WTC11 (cell line): ENCODE data around the gene M1AP. TPM values are rescaled to one million over a fixed set of nuclear protein-coding genes. Genes with fewer than 3 reads are reported as not detected.

ENCODE experiments used
- ATAC-seq: fragments of 200-7000 bp; cut with Tn5 transposase; 2 replicates; pipeline ENCODE4 v1.10.0; 2021; ENCODE audit warnings: mild to moderate bottlenecking, moderate library complexity
- CTCF ChIA-PET: fragments of 300-600 bp; sonication (Branson Sonifier 250); formaldehyde crosslinking; loops from one replicate; lab custom pipeline; 2021; ENCODE audit warnings: antibody characterized with exemption; lab: Charles Lee
- POLR2A ChIA-PET: fragments of 350-600 bp; sonication (Branson Sonifier 250); formaldehyde crosslinking; loops from one replicate; lab custom pipeline; 2021; ENCODE audit warnings: antibody characterized with exemption; lab: Charles Lee
- DNase-seq: peaks from one replicate; pipeline ENCODE4 v3.0.0; 2021; ENCODE audit warnings: low spot score
- H3K27ac Mint-ChIP-seq: 2 replicates; pipeline ENCODE4 v1.8.0; 2021; ENCODE audit warnings: mixed read lengths
- H3K27me3 Mint-ChIP-seq: 2 replicates; pipeline ENCODE4 v1.8.0; 2021; ENCODE audit warnings: low read depth, mild to moderate bottlenecking, moderate library complexity, mixed read lengths
- H3K36me3 Mint-ChIP-seq: 2 replicates; pipeline ENCODE4 v1.8.0; 2021; ENCODE audit warnings: mixed read lengths
- H3K4me1 Mint-ChIP-seq: 2 replicates; pipeline ENCODE4 v1.8.0; 2022; ENCODE audit warnings: mixed read lengths
- H3K4me3 Mint-ChIP-seq: 2 replicates; pipeline ENCODE4 v1.8.0; 2021; ENCODE audit warnings: mild to moderate bottlenecking, moderate library complexity, mixed read lengths
- H3K9me3 Mint-ChIP-seq: 2 replicates; pipeline ENCODE4 v1.8.0; 2021; ENCODE audit warnings: mixed read lengths
- FOXJ3 ChIP-seq: sonication (generic); formaldehyde crosslinking; IDR thresholded peaks from 2 replicates; pipeline ENCODE4 v1.9.0; 2021; ENCODE audit warnings: missing genetic modification reagents, mild to moderate bottlenecking, borderline replicate concordance
- FOXK1 ChIP-seq: sonication (generic); formaldehyde crosslinking; IDR thresholded peaks from 2 replicates; pipeline ENCODE4 v1.8.0; 2022; ENCODE audit warnings: mild to moderate bottlenecking, moderate library complexity, missing genetic modification reagents
- GABPB1 ChIP-seq: sonication (generic); formaldehyde crosslinking; IDR thresholded peaks from 2 replicates; pipeline ENCODE4 v1.8.1; 2023; ENCODE audit warnings: mild to moderate bottlenecking, missing genetic modification reagents
- KAT7 ChIP-seq: sonication (generic); formaldehyde crosslinking; IDR thresholded peaks from 2 replicates; pipeline ENCODE4 v1.8.1; 2023; ENCODE audit warnings: missing genetic modification reagents, mild to moderate bottlenecking, borderline replicate concordance
- NFE2L1 ChIP-seq: sonication (generic); formaldehyde crosslinking; IDR thresholded peaks from 2 replicates; pipeline ENCODE4 v1.8.1; 2023; ENCODE audit warnings: missing genetic modification reagents
- NFYB ChIP-seq: sonication (generic); formaldehyde crosslinking; conservative IDR thresholded peaks from 2 replicates; pipeline ENCODE4 v1.8.0; 2022; ENCODE audit warnings: low read depth, missing genetic modification reagents
- NR1H2 ChIP-seq: sonication (generic); formaldehyde crosslinking; IDR thresholded peaks from 2 replicates; pipeline ENCODE4 v1.9.0; 2021; ENCODE audit warnings: mild to moderate bottlenecking, moderate library complexity, missing genetic modification reagents
- OVOL2 ChIP-seq: fragments of 250-450 bp; sonication (Bioruptor Pico); IDR thresholded peaks from 2 replicates; pipeline ENCODE4 v1.9.0; 2021; ENCODE audit warnings: mild to moderate bottlenecking, borderline replicate concordance
- SMAD4 ChIP-seq: sonication (generic); formaldehyde crosslinking; IDR thresholded peaks from 2 replicates; pipeline ENCODE4 v1.8.0; 2022; ENCODE audit warnings: mild to moderate bottlenecking, missing genetic modification reagents
- SP1 ChIP-seq: sonication (generic); formaldehyde crosslinking; conservative IDR thresholded peaks from 2 replicates; pipeline ENCODE4 v1.8.1; 2022; ENCODE audit warnings: missing genetic modification reagents
- total RNA-seq: library from RNA; stranded (reverse); gene quantifications from 3 replicates; pipeline ENCODE4 v1.2.3, GENCODE V29; 2021
- TF ChIP-seq, protein P1 (sequence below): sonication (generic); formaldehyde crosslinking; IDR thresholded peaks from 2 replicates; pipeline ENCODE4 v1.8.1; 2022; ENCODE audit warnings: mild to moderate bottlenecking, missing genetic modification reagents, moderate library complexity, borderline replicate concordance
- TF ChIP-seq, protein P2 (sequence below): sonication (generic); formaldehyde crosslinking; IDR thresholded peaks from 2 replicates; pipeline ENCODE4 v1.8.1; 2022; ENCODE audit warnings: mild to moderate bottlenecking, moderate library complexity, missing genetic modification reagents
- TF ChIP-seq, protein P3 (sequence below): fragments of 250-450 bp; sonication (Bioruptor Pico); IDR thresholded peaks from 2 replicates; pipeline ENCODE4 v1.9.0; 2021; ENCODE audit warnings: mild to moderate bottlenecking
- TF ChIP-seq, protein P4 (sequence below): sonication (generic); formaldehyde crosslinking; IDR thresholded peaks from 2 replicates; pipeline ENCODE4 v1.8.1; 2023; ENCODE audit warnings: mild to moderate bottlenecking, missing genetic modification reagents
- TF ChIP-seq, protein P5 (sequence below): fragments of 250-450 bp; sonication (Bioruptor Pico); conservative IDR thresholded peaks from 2 replicates; pipeline ENCODE4 v1.9.0; 2021; ENCODE audit warnings: mild to moderate bottlenecking
- TF ChIP-seq, protein P6 (sequence below): sonication (generic); formaldehyde crosslinking; IDR thresholded peaks from 2 replicates; pipeline ENCODE4 v1.8.0; 2023; ENCODE audit warnings: mild to moderate bottlenecking, missing genetic modification reagents

Gene M1AP
- total RNA-seq, 1 experiment from 2014 or later: 5.9 TPM

DNA sequence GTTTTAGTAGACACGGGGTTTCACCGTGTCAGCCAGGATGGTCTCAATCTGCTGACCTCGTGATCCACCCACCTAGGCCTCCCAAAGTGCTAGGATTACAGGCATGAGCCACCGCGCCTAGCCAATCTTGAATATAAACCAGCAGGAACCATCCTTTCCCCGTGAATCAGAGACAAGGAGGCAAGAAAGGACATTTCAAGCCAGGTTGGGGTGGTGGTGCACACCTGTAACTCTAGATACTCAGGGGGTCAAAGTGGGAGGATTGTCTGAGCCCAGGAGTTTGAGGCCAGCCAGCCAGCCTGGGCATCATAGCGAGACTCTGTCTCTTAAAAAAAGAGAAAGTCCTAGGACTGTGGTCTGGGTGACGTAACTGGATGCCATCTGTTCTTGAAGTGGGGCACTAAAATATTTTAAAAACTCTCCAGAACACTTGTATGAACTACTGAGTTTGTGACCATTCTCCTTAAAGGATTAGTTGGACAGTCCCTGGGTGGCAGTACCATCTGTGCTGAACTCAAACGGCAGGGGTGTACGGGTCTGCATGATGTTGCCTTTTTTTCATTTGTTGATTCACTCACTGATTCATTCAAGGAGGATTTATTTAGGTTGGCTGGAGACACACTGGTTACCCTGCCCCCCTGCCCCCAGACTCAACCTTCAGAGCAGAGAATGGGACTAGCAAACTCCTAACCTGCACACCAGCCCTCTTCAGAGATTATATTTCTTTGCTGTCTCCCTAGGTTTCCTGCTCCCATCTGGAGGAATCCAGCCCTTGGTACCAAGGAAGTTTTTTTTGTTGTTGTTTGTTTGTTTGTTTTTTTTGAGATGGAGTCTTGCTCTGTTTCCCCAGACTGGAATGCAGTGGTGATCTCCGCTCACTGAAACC, 136.8 kb downstream of the M1AP start:
- Mint-ChIP-seq H3K36me3 (peaks cover 6% of the 10 kb centered on the region), H3K27me3 (peaks cover 95% of the 10 kb centered on the region), H3K4me3 (no peak overlapping the region), H3K4me1 (peaks cover 30% of the 10 kb centered on the region), H3K27ac (no peak overlapping the region), H3K9me3 (peaks cover 1% of the 10 kb centered on the region; the same call in 1 of the 2 replicates)
- ATAC-seq (no peak), DNase-seq (no peak)
- CTCF ChIA-PET: interaction anchor here (0.8 to 1.2 kb wide), 3 partner anchors 10 to 76 kb away, joined by 3 to 6 read pairs (median 4); no protein-coding TSS in a partner anchor
- POLR2A ChIA-PET: interaction anchor here (0.7 kb wide), 2 partner anchors 10 to 29 kb away, joined by 5 to 6 read pairs; no protein-coding TSS in a partner anchor
- TF ChIP-seq, protein P1, sequence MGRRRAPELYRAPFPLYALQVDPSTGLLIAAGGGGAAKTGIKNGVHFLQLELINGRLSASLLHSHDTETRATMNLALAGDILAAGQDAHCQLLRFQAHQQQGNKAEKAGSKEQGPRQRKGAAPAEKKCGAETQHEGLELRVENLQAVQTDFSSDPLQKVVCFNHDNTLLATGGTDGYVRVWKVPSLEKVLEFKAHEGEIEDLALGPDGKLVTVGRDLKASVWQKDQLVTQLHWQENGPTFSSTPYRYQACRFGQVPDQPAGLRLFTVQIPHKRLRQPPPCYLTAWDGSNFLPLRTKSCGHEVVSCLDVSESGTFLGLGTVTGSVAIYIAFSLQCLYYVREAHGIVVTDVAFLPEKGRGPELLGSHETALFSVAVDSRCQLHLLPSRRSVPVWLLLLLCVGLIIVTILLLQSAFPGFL (CRISPR knock-in tag): no peak
- TF ChIP-seq GABPB1 (CRISPR knock-in tag): no peak
- TF ChIP-seq FOXJ3: no peak
- TF ChIP-seq, protein P2, sequence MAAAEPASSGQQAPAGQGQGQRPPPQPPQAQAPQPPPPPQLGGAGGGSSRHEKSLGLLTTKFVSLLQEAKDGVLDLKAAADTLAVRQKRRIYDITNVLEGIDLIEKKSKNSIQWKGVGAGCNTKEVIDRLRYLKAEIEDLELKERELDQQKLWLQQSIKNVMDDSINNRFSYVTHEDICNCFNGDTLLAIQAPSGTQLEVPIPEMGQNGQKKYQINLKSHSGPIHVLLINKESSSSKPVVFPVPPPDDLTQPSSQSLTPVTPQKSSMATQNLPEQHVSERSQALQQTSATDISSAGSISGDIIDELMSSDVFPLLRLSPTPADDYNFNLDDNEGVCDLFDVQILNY (CRISPR knock-in tag): no peak
- TF ChIP-seq KAT7 (CRISPR knock-in tag): no peak
- TF ChIP-seq, protein P3, sequence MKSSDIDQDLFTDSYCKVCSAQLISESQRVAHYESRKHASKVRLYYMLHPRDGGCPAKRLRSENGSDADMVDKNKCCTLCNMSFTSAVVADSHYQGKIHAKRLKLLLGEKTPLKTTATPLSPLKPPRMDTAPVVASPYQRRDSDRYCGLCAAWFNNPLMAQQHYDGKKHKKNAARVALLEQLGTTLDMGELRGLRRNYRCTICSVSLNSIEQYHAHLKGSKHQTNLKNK (CRISPR knock-in tag): no peak
- TF ChIP-seq FOXK1 (CRISPR knock-in tag): no peak
- TF ChIP-seq SMAD4 (CRISPR knock-in tag): no peak
- TF ChIP-seq, protein P4, sequence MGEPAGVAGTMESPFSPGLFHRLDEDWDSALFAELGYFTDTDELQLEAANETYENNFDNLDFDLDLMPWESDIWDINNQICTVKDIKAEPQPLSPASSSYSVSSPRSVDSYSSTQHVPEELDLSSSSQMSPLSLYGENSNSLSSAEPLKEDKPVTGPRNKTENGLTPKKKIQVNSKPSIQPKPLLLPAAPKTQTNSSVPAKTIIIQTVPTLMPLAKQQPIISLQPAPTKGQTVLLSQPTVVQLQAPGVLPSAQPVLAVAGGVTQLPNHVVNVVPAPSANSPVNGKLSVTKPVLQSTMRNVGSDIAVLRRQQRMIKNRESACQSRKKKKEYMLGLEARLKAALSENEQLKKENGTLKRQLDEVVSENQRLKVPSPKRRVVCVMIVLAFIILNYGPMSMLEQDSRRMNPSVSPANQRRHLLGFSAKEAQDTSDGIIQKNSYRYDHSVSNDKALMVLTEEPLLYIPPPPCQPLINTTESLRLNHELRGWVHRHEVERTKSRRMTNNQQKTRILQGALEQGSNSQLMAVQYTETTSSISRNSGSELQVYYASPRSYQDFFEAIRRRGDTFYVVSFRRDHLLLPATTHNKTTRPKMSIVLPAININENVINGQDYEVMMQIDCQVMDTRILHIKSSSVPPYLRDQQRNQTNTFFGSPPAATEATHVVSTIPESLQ (CRISPR knock-in tag): no peak
- TF ChIP-seq, protein P5, sequence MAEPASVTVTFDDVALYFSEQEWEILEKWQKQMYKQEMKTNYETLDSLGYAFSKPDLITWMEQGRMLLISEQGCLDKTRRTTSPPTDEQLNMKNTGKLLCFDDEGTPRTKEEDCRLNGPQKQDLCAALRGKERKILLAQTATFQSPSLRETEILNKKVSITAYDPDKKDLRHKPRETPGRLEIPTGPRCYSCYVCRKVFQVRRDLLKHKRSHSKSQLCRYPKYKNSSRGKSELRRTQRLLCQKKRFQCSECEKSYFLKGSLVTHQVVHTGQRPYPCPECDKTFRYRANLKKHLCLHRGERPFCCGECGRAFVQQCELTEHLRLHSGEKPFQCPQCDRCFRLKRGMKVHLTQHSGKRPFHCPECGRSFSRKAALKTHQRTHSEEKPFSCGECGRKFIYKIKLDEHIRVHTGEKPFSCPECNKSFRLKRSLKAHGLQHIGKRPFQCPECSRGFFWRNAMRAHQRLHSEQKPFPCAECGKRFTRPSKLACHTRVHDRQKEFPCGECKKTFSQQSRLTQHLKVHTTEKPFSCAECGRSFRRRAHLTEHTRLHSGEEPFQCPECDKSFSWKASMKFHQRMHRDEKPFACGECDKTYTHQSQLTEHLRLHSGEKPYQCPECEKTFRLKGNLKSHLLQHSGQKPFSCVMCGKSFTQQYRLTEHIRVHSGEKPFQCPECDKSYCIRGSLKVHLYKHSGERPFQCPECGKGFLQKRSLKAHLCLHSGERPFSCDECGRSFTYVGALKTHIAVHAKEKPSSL (CRISPR knock-in tag): no peak
- TF ChIP-seq NFE2L1: no peak
- TF ChIP-seq SP1: no peak
- TF ChIP-seq, protein P6, sequence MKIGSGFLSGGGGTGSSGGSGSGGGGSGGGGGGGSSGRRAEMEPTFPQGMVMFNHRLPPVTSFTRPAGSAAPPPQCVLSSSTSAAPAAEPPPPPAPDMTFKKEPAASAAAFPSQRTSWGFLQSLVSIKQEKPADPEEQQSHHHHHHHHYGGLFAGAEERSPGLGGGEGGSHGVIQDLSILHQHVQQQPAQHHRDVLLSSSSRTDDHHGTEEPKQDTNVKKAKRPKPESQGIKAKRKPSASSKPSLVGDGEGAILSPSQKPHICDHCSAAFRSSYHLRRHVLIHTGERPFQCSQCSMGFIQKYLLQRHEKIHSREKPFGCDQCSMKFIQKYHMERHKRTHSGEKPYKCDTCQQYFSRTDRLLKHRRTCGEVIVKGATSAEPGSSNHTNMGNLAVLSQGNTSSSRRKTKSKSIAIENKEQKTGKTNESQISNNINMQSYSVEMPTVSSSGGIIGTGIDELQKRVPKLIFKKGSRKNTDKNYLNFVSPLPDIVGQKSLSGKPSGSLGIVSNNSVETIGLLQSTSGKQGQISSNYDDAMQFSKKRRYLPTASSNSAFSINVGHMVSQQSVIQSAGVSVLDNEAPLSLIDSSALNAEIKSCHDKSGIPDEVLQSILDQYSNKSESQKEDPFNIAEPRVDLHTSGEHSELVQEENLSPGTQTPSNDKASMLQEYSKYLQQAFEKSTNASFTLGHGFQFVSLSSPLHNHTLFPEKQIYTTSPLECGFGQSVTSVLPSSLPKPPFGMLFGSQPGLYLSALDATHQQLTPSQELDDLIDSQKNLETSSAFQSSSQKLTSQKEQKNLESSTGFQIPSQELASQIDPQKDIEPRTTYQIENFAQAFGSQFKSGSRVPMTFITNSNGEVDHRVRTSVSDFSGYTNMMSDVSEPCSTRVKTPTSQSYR: no peak
- no peak for TF ChIP-seq NR1H2 (CRISPR knock-in tag)
- no peak for TF ChIP-seq NFYB
- no peak for TF ChIP-seq OVOL2 (CRISPR knock-in tag)
